Measurements from ENCODE around the gene PTPN23. TPM values are rescaled to one million over a fixed set of nuclear protein-coding genes. Genes with fewer than 3 reads are reported as not detected.

Gene PTPN23
- total and polyA plus RNA-seq, 7 donors = 7.8 to 26.9 (median 11.4) TPM

GRCh38 chr3:47433796-47434195 is 53.0 kb downstream of the PTPN23 start:
- TF ChIP-seq POLR2A (IDR thresholded peaks at IDR 0.05) (no peak), POLR2AphosphoS5 (IDR thresholded peaks at IDR 0.05) (no peak), CTCF (IDR thresholded peaks at IDR 0.05) (no peak), EP300 (IDR thresholded peaks at IDR 0.05) (no peak)
- Histone ChIP-seq H3K27ac (no peak overlapping the region), H3K36me3 (peaks cover 0 to 49% (median 22%) of the 10 kb centered on the region in 4 donors), H3K4me1 (no peaks in the 10 kb centered on the region), H3K4me3 (no peak overlapping the region), H3K9me3 (no peaks in the 10 kb centered on the region), H3K27me3 (no peaks in the 10 kb centered on the region)
- intact Hi-C loops (cut with DNase I) = no loop called here
- 23 to 81% methylated on average over 3 of the region's 3 CpGs for WGBS, 2 donors
- no peak for DNase-seq

- Histone ChIP-seq H3K9me3 (no peaks in the 10 kb centered on the region), H3K27me3 (no peaks in the 10 kb centered on the region), H3K4me3 (no peak overlapping the region), H3K36me3 (peaks cover 0 to 57% (median 22%) of the 10 kb centered on the region in 4 donors), H3K27ac (no peak overlapping the region), H3K4me1 (no peaks in the 10 kb centered on the region)
- TF ChIP-seq EP300 (IDR thresholded peaks at IDR 0.05) = no peak
- TF ChIP-seq POLR2AphosphoS5 (IDR thresholded peaks at IDR 0.05) = no peak
- no peak for TF ChIP-seq CTCF (IDR thresholded peaks at IDR 0.05)
- no peak for TF ChIP-seq POLR2A (IDR thresholded peaks at IDR 0.05)
- intact Hi-C loops (cut with DNase I) = no loop called here
- no peak for DNase-seq
- 28 to 74% methylated on average over 4 of the region's 4 CpGs for WGBS, 2 donors
Measured at GRCh38 chr3:47434849-47435248, 54.0 kb downstream of the PTPN23 start.

GRCh38 chr3:47436180-47436579 is 55.4 kb downstream of the PTPN23 start:
- 19 to 77% methylated on average over 5 of the region's 5 CpGs for WGBS, 2 donors
- Histone ChIP-seq H3K27ac (no peak overlapping the region), H3K9me3 (no peaks in the 10 kb centered on the region), H3K4me1 (no peaks in the 10 kb centered on the region), H3K36me3 (peaks cover 0 to 70% (median 22%) of the 10 kb centered on the region in 4 donors), H3K4me3 (no peak overlapping the region), H3K27me3 (no peaks in the 10 kb centered on the region)
- TF ChIP-seq CTCF (IDR thresholded peaks at IDR 0.05) (no peak), POLR2AphosphoS5 (IDR thresholded peaks at IDR 0.05) (no peak), POLR2A (IDR thresholded peaks at IDR 0.05) (no peak), EP300 (IDR thresholded peaks at IDR 0.05) (no peak)
- intact Hi-C loops (cut with DNase I) = no loop called here
- DNase-seq = no peak

- Histone ChIP-seq H3K27ac (no peak overlapping the region), H3K27me3 (no peaks in the 10 kb centered on the region), H3K9me3 (no peaks in the 10 kb centered on the region), H3K4me1 (peaks cover 0 to 27% (median 21%) of the 10 kb centered on the region in 4 donors), H3K4me3 (no peak overlapping the region), H3K36me3 (peaks cover 0 to 39% (median 0%) of the 10 kb centered on the region in 4 donors)
- intact Hi-C loops (cut with DNase I) = no loop called here
- no peak for DNase-seq
- TF ChIP-seq POLR2AphosphoS5 (IDR thresholded peaks at IDR 0.05) (no peak), EP300 (IDR thresholded peaks at IDR 0.05) (no peak), CTCF (IDR thresholded peaks at IDR 0.05) (no peak), POLR2A (IDR thresholded peaks at IDR 0.05) (no peak)
Measured at GRCh38 chr3:47440131-47440530, 59.3 kb downstream of the PTPN23 start.
